ENCODE results near the gene DPH5. TPM values are rescaled to one million over a fixed set of nuclear protein-coding genes. Genes with fewer than 3 reads are reported as not detected.

Gene DPH5
- total and polyA plus RNA-seq, 10 of the 15 experiments (the other 5 are each of a cell fraction or from before 2014, with no cell fraction given), result 44.1 to 95.7 (median 66.4) TPM

- RAD21 ChIA-PET (ENCODE audit: unreplicated experiment), result interaction anchor here (1.3 kb wide), 1 partner anchor 469 kb away, joined by 3 read pairs; no protein-coding TSS in a partner anchor
- SMC1A ChIA-PET (ENCODE audit: uncharacterized antibody, unreplicated experiment), result interaction anchor here (0.8 to 2.2 kb wide), 3 partner anchors 9 to 271 kb away, joined by 3 to 6 read pairs (median 4); no protein-coding TSS in a partner anchor
- no peak for FAIRE-seq
- BruUV-seq (replicated peaks), result no TSS peak
- no peaks in the 10 kb centered on the region for H3K27me3 ChIP-seq (replicated peaks in 1 of 2; ENCODE audit: control insufficient read depth in 2 of 2, insufficient read depth in 2 of 2, low read length in 1 of 2)
- WGBS (ENCODE audit: insufficient coverage, insufficient replicate concordance, low lambda C conversion rate, missing lambda C conversion rate), result 64% methylated on average over 2 of the region's 2 CpGs
- POLR2A ChIA-PET, result no interaction called here
- DNase-seq (ENCODE audit: low read depth, low spot score), result no peak
- H4K20me1 ChIP-seq (ENCODE audit: control insufficient read depth, insufficient read depth), result no peaks in the 10 kb centered on the region
- H3K4me2 ChIP-seq (ENCODE audit: control insufficient read depth, insufficient read depth), result no peak overlapping the region
- H2AFZ ChIP-seq (ENCODE audit: control insufficient read depth, low read depth, low read length), result no peak overlapping the region
- H3K9ac ChIP-seq (ENCODE audit: control insufficient read depth, insufficient read depth, low read length), result no peak overlapping the region
- CTCF ChIA-PET, result interaction anchor here (1.0 kb wide), 2 partner anchors 269 to 319 kb away, joined by 3 to 4 read pairs; no protein-coding TSS in a partner anchor
- no peak overlapping the region for H3K27ac ChIP-seq (ENCODE audit: control insufficient read depth, insufficient read depth)
- H3K9me3 ChIP-seq (replicated peaks; ENCODE audit: control insufficient read depth, insufficient read depth, low read length), result no peaks in the 10 kb centered on the region
- in situ Hi-C loops (cut with MboI) (no loop called here), intact Hi-C loops (cut with micrococcal nuclease; ENCODE audit: unreplicated experiment) (no loop called here)
- no peak overlapping the region for H3K4me3 ChIP-seq
- no peaks in the 10 kb centered on the region for H3K4me1 ChIP-seq (ENCODE audit: control insufficient read depth, insufficient read depth, low read length)
- no peak for ATAC-seq
- H3K79me2 ChIP-seq (ENCODE audit: control insufficient read depth, insufficient read depth, low read length), result no peaks in the 10 kb centered on the region
- peaks cover 4 to 6% of the 10 kb centered on the region in 2 experiments for H3K36me3 ChIP-seq (ENCODE audit: control insufficient read depth in 2 of 2, insufficient read depth in 2 of 2, low read length in 1 of 2)
- no peak for TF ChIP-seq POLR2AphosphoS5 (IDR thresholded peaks at IDR 0.05; ENCODE audit: low read length)
- TF ChIP-seq TCF12 (IDR thresholded peaks at IDR 0.05; ENCODE audit: low read depth, low read length), result no peak
- TF ChIP-seq CHD1 (IDR thresholded peaks at IDR 0.05; ENCODE audit: low read depth, low read length), result no peak
- no peak for TF ChIP-seq MXI1 (IDR thresholded peaks at IDR 0.05; ENCODE audit: low read depth, low read length)
- TF ChIP-seq HSF1 (IDR thresholded peaks at IDR 0.05; ENCODE audit: low read depth, low read length), result no peak
- TF ChIP-seq WRNIP1 (IDR thresholded peaks at IDR 0.05; ENCODE audit: borderline replicate concordance, low read depth, low read length), result no peak
- TF ChIP-seq BCL11A (IDR thresholded peaks at IDR 0.05; ENCODE audit: low read depth, low read length), result no peak
- TF ChIP-seq, protein P1, sequence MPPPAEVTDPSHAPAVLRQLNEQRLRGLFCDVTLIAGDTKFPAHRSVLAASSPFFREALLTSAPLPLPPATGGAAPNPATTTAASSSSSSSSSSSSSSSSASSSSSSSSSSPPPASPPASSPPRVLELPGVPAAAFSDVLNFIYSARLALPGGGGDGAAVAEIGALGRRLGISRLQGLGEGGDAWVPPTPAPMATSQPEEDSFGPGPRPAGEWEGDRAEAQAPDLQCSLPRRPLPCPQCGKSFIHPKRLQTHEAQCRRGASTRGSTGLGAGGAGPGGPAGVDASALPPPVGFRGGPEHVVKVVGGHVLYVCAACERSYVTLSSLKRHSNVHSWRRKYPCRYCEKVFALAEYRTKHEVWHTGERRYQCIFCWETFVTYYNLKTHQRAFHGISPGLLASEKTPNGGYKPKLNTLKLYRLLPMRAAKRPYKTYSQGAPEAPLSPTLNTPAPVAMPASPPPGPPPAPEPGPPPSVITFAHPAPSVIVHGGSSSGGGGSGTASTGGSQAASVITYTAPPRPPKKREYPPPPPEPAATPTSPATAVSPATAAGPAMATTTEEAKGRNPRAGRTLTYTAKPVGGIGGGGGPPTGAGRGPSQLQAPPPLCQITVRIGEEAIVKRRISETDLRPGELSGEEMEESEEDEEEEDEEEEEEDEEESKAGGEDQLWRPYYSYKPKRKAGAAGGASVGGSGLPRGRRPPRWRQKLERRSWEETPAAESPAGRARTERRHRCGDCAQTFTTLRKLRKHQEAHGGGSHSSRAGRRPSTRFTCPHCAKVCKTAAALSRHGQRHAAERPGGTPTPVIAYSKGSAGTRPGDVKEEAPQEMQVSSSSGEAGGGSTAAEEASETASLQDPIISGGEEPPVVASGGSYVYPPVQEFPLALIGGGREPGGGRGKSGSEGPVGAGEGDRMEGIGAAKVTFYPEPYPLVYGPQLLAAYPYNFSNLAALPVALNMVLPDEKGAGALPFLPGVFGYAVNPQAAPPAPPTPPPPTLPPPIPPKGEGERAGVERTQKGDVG (CRISPR knock-in tag; IDR thresholded peaks at IDR 0.05), result no peak
- no peak for TF ChIP-seq KDM1A (IDR thresholded peaks at IDR 0.05; ENCODE audit: borderline replicate concordance)
- TF ChIP-seq ZBED1 (IDR thresholded peaks at IDR 0.05; ENCODE audit: borderline replicate concordance), result no peak
- TF ChIP-seq ZNF217 (IDR thresholded peaks at IDR 0.05), result no peak
- no peak for TF ChIP-seq YY1 (IDR thresholded peaks at IDR 0.05; ENCODE audit: low read depth, low read length)
- TF ChIP-seq CREB1 (IDR thresholded peaks at IDR 0.05; ENCODE audit: low read depth), result no peak
- no peak for TF ChIP-seq SUZ12 (IDR thresholded peaks at IDR 0.05; ENCODE audit: unreplicated experiment)
- TF ChIP-seq ZNF592 (IDR thresholded peaks at IDR 0.05), result no peak
- TF ChIP-seq TAF1 (IDR thresholded peaks at IDR 0.05; ENCODE audit: borderline replicate concordance, low read depth, low read length), result no peak
These were observed 56.3 kb downstream of the DPH5 start for GRCh38 chr1:100969327-100969726.

Measured in GM12878 (cell line).